Measurements from ENCODE around the gene UBE2S. TPM values are rescaled to one million over a fixed set of nuclear protein-coding genes. Genes with fewer than 3 reads are reported as not detected.
A peak's percentile ranks its signal among the peaks of the same experiment; 100 is the strongest.
"Not testable (repeated sequence)": the region's sequence is repeated elsewhere in the genome, so short reads cannot be mapped to it uniquely, and the experiment has no call there.

Gene UBE2S
- 10 to 100 TPM in 1 of 4 donors, 1 to 10 TPM in 3; 6.2 to 14.6 (median 9.2) TPM for total RNA-seq

GRCh38 chr19:55407550-55407799, at the start of gene UBE2S:
Gene UBE2S (minus strand): TSS chr19:55407788. CDS start chr19:55407589, 199 bp downstream.
- intact Hi-C loops (cut with DNase I; ENCODE audit: low total_unique reads) = loop anchor here (5.0 kb wide), 1 partner anchor 235 kb away; the partner anchor contains the start of genes ZNF580 and ZNF581
- WGBS, 2 donors = 0% methylated on average over 3 to 17 of the region's 36 CpGs
- not testable (repeated sequence) for DNase-seq (ENCODE audit: low spot score in 2 of 2)
- H3K4me3 ChIP-seq (ENCODE audit: low read depth, poor library complexity, severe bottlenecking) = peak within 1 kb of the TSS; percentile 74
- peak in 1 of 2 donors; percentile 84 for TF ChIP-seq POLR2A (IDR thresholded peaks at IDR 0.05)

GRCh38 chr19:55456347-55456746, 48.8 kb upstream of the UBE2S start:
- no peak for DNase-seq (ENCODE audit: low spot score in 2 of 2)
- TF ChIP-seq CTCF (IDR thresholded peaks at IDR 0.05) (no peak), POLR2A (IDR thresholded peaks at IDR 0.05) (no peak)
- WGBS, 2 donors = 88 to 89% methylated on average over 13 to 14 of the region's 14 CpGs

GRCh38 chr19:55455576-55456235, 48.1 kb upstream of the UBE2S start:
- intact Hi-C loops (cut with DNase I; ENCODE audit: low total_unique reads) = no loop called here
- TF ChIP-seq CTCF (IDR thresholded peaks at IDR 0.05) = no peak
- no peak for TF ChIP-seq POLR2A (IDR thresholded peaks at IDR 0.05)
- 61 to 93% methylated on average over 5 to 11 of the region's 11 CpGs for WGBS, 2 donors

More at GRCh38 chr19:55456347-55456746, 48.8 kb upstream of the UBE2S start:
- H3K4me3 ChIP-seq (ENCODE audit: low read depth, poor library complexity, severe bottlenecking) = no peak overlapping the region
- intact Hi-C loops (cut with DNase I; ENCODE audit: low total_unique reads) = no loop called here

GRCh38 chr19:55454787-55455243, 47.2 kb upstream of the UBE2S start:
- TF ChIP-seq CTCF (IDR thresholded peaks at IDR 0.05) (no peak), POLR2A (IDR thresholded peaks at IDR 0.05) (no peak)
- WGBS, 2 donors = 70 to 84% methylated on average over 14 of the region's 14 CpGs
- DNase-seq (ENCODE audit: low spot score in 2 of 2) = no peak
- intact Hi-C loops (cut with DNase I; ENCODE audit: low total_unique reads) = no loop called here
- H3K4me3 ChIP-seq (ENCODE audit: low read depth, poor library complexity, severe bottlenecking) = no peak overlapping the region

More at GRCh38 chr19:55455576-55456235, 48.1 kb upstream of the UBE2S start:
- H3K4me3 ChIP-seq (ENCODE audit: low read depth, poor library complexity, severe bottlenecking) = no peak overlapping the region
- no peak for DNase-seq (ENCODE audit: low spot score in 2 of 2)

- DNase-seq (ENCODE audit: low spot score in 2 of 2) = no peak
- H3K4me3 ChIP-seq (ENCODE audit: low read depth, poor library complexity, severe bottlenecking) = no peak overlapping the region
- WGBS, 2 donors = 90 to 92% methylated on average over 12 of the region's 12 CpGs
- no peak for TF ChIP-seq CTCF (IDR thresholded peaks at IDR 0.05)
- TF ChIP-seq POLR2A (IDR thresholded peaks at IDR 0.05) = no peak
- intact Hi-C loops (cut with DNase I; ENCODE audit: low total_unique reads) = no loop called here
Observed at GRCh38 chr19:55453511-55454260, 46.1 kb upstream of the UBE2S start.

- no peak overlapping the region for H3K4me3 ChIP-seq (ENCODE audit: low read depth, poor library complexity, severe bottlenecking)
- peak; percentile 78 to 95 for DNase-seq (ENCODE audit: low spot score in 2 of 2)
- intact Hi-C loops (cut with DNase I; ENCODE audit: low total_unique reads) = no loop called here
- WGBS, 2 donors = 14 to 15% methylated on average over 30 to 34 of the region's 34 CpGs
- TF ChIP-seq POLR2A (IDR thresholded peaks at IDR 0.05) (no peak), CTCF (IDR thresholded peaks at IDR 0.05) (no peak)
Observed at GRCh38 chr19:55452749-55453346, 45.3 kb upstream of the UBE2S start.

All from lower leg skin (tissue), 4 donors.